Panc1 (cell line): ENCODE data around the gene DFFB. TPM values are rescaled to one million over a fixed set of nuclear protein-coding genes. Genes with fewer than 3 reads are reported as not detected.

Source experiments
- ATAC-seq: fragments of 200-7000 bp; cut with Tn5 transposase; 2 replicates; pipeline ENCODE4 v1.9.1; 2020; ENCODE audit warnings: mild to moderate bottlenecking, moderate library complexity
- BruUV-seq: library from RNA; stranded (reverse); fragments of 400-500 nt; replicated peaks from 2 replicates; lab custom pipeline; 2021; lab: Mats Ljungman, UMichigan
- CTCF ChIA-PET: fragments of 300-600 bp; sonication (Branson Sonifier 250); formaldehyde crosslinking; loops from one replicate; lab custom pipeline; 2022; ENCODE audit warnings: antibody characterized with exemption; lab: Charles Lee
- POLR2A ChIA-PET: fragments of 300-600 bp; sonication (Branson Sonifier 250); formaldehyde crosslinking; loops from one replicate; lab custom pipeline; 2022; ENCODE audit warnings: antibody characterized with exemption; lab: Charles Lee
- DNase-seq: peaks from one replicate; pipeline ENCODE4 v3.0.0-alpha.2; 2010; ENCODE audit warnings: low read depth, low spot score
- H3K27ac ChIP-seq: 2 replicates; pipeline ENCODE4 v1.5.1; 2011; ENCODE audit warnings: mild to moderate bottlenecking, low read length, inconsistent platforms
- H3K27me3 ChIP-seq: fragments of 200-500 bp; sonication (Bioruptor generic); 2 replicates; pipeline ENCODE4 v1.6.0; 2014; ENCODE audit warnings: low read length, inconsistent platforms; ENCODE audit not compliant: control insufficient read depth, insufficient read depth
- H3K36me3 ChIP-seq: fragments of 200-500 bp; sonication (Bioruptor generic); 2 replicates; pipeline ENCODE4 v1.5.1; 2014; ENCODE audit warnings: inconsistent platforms, mild to moderate bottlenecking, low read length, moderate library complexity; ENCODE audit not compliant: control insufficient read depth, insufficient read depth
- H3K4me1 ChIP-seq: 2 replicates; pipeline ENCODE4 v1.5.1; 2011; ENCODE audit warnings: inconsistent platforms, mild to moderate bottlenecking, low read length, moderate library complexity; ENCODE audit not compliant: control insufficient read depth, insufficient read depth
- H3K4me3 ChIP-seq, 2 experiments: 2 replicates each; pipeline ENCODE4 v1.5.1; 2011 to 2012; ENCODE audit warnings: low read depth in 2 of 2, low read length in 2 of 2, mild to moderate bottlenecking in 2 of 2, inconsistent platforms in 1 of 2, moderate library complexity in 1 of 2
- H3K9me3 ChIP-seq: fragments of 200-500 bp; sonication (Bioruptor generic); 2 replicates; pipeline ENCODE4 v1.5.1; 2014; ENCODE audit warnings: low read depth, mild to moderate bottlenecking, inconsistent platforms, low read length, moderate library complexity; ENCODE audit not compliant: control insufficient read depth, insufficient read depth
- CTCF ChIP-seq: fragments of 450-650 bp; IDR thresholded peaks from 2 replicates; pipeline ENCODE4 v1.5.1; 2017; ENCODE audit warnings: mild to moderate bottlenecking
- POLR2AphosphoS5 ChIP-seq: IDR thresholded peaks from 2 replicates; pipeline ENCODE4 v1.6.1; 2012; ENCODE audit warnings: mild to moderate bottlenecking, low read depth, low read length, moderate library complexity
- REST ChIP-seq, 2 experiments: IDR thresholded peaks; 2 replicates each; pipeline ENCODE4 v1.6.1; 2011 to 2012; ENCODE audit warnings: low read depth in 2 of 2, control low read depth in 1 of 2, low read length in 1 of 2, mild to moderate bottlenecking in 1 of 2, moderate library complexity in 1 of 2; ENCODE audit not compliant: insufficient read depth in 1 of 2
- SIN3A ChIP-seq: IDR thresholded peaks from 2 replicates; pipeline ENCODE4 v1.6.1; 2012; ENCODE audit warnings: low read depth, mild to moderate bottlenecking, low read length, moderate library complexity, borderline replicate concordance; ENCODE audit not compliant: insufficient read depth
- TCF7L2 ChIP-seq: IDR thresholded peaks from 2 replicates; pipeline ENCODE4 v1.6.1; 2011; ENCODE audit warnings: mild to moderate bottlenecking, low read depth, low read length, inconsistent platforms
- in situ Hi-C: cut with HindIII; loops from 2 replicates; pipeline ENCODE4 v1.10.0; 2016; ENCODE audit warnings: low sequenced_read_pairs, low pct_unique_long_range_greater_than_20kb
- intact Hi-C: fragments of 100-400 bp; cut with micrococcal nuclease; formaldehyde crosslinking; loops from one replicate; pipeline ENCODE4 v1.10.0; 2022; ENCODE audit not compliant: unreplicated experiment
- total RNA-seq: library from RNA; stranded (reverse); gene quantifications from one replicate; pipeline ENCODE4 v1.2.1, GENCODE V29; 2021; ENCODE audit not compliant: unreplicated experiment

DFFB gene
- total RNA-seq, 1 experiment from 2014 or later, result 3.0 TPM

- H3K4me1 ChIP-seq, result no peaks in the 10 kb centered on the region
- no peak for TF ChIP-seq TCF7L2
- TF ChIP-seq CTCF, result no peak
- TF ChIP-seq REST (IDR thresholded peaks at IDR 0.05; ENCODE audit: insufficient read depth in 1 of 2, low read depth in 2 of 2, low read length in 1 of 2), result no peak
- TF ChIP-seq SIN3A, result no peak
- no peak for TF ChIP-seq POLR2AphosphoS5
- CTCF ChIA-PET, result no interaction called here
- ATAC-seq (no peak), DNase-seq (no peak)
- no peak overlapping the region for H3K4me3 ChIP-seq
- H3K9me3 ChIP-seq, result no peaks in the 10 kb centered on the region; the same call in 1 of the 2 replicates
- POLR2A ChIA-PET, result no interaction called here
- in situ Hi-C loops, result no loop called here
- no peak overlapping the region for H3K27ac ChIP-seq
- intact Hi-C loops, result no loop called here
- no peaks in the 10 kb centered on the region for H3K27me3 ChIP-seq
- no TSS peak for BruUV-seq
- no peaks in the 10 kb centered on the region; the same call in 1 of the 2 replicates for H3K36me3 ChIP-seq
Observed at GRCh38 chr1:3898475-3898735, 41.1 kb downstream of the DFFB start.

GRCh38 chr1:3898994-3899753, 41.9 kb downstream of the DFFB start:
- ChIA-PET POLR2A (interaction anchor here (0.6 to 0.8 kb wide), 2 partner anchors 96 to 1031 kb away, joined by 12 to 15 read pairs; no protein-coding TSS in a partner anchor), CTCF (no interaction called here)
- no peak for DNase-seq
- H3K36me3 ChIP-seq, result no peaks in the 10 kb centered on the region; the same call in 1 of the 2 replicates
- intact Hi-C loops, result no loop called here
- in situ Hi-C loops, result no loop called here
- no peaks in the 10 kb centered on the region for H3K27me3 ChIP-seq
- H3K4me3 ChIP-seq, result peak overlapping the region; percentile 87 to 96
- no peak for TF ChIP-seq POLR2AphosphoS5
- TF ChIP-seq TCF7L2, result no peak
- no peak for TF ChIP-seq REST (IDR thresholded peaks at IDR 0.05; ENCODE audit: insufficient read depth in 1 of 2, low read depth in 2 of 2, low read length in 1 of 2)
- no peak for TF ChIP-seq CTCF
- TF ChIP-seq SIN3A, result no peak
- ATAC-seq, result no peak
- no peaks in the 10 kb centered on the region for H3K4me1 ChIP-seq
- H3K27ac ChIP-seq, result peak overlapping the region; percentile 94
- TSS peak; percentile 81 for BruUV-seq
- no peaks in the 10 kb centered on the region; the same call in 1 of the 2 replicates for H3K9me3 ChIP-seq
